ENCODE results near the gene FOXO6. TPM values are rescaled to one million over a fixed set of nuclear protein-coding genes. Genes with fewer than 3 reads are reported as not detected.

Gene FOXO6
- total and polyA plus RNA-seq, 2 experiments from 2014 or later, result 0.68 to 4.2 TPM

DNA sequence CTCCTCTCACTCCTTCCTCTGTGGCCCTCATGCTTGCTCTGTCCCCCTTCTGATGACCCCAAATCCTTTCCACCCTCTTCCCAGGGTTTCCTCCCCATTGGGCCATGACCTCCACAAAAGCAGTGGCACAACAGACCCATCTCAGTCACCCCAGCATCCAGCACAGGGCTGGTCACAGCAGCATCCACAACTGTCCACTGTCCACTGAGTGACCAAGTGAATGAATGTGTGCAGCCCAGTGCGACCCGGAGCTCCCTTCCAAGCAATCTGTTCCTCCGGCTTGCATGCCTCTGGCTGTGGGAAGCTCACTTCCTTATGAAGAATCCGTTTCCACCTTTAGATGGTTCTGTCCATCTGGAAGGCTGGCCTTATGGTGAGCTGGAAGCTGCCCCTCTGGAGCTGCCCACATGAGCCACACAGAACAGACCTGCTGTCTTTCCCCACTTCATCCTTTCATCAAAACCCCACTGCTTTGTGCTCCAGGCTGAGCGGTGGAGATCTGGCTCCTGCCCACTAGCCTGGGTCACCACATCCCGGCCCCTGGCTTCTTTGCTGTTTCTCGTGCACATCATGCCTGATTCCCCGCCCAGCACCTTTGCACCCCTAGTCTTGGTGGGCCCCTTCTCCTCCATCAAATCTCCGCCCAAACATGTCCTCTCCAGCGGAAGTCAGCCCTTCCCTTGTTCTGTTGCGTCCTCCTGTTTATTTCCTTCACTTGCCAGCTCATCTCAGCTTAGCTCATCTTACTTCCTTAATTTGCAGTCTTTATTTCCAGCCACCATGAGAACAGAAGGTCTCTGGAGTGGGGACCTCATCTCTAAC lies 66.9 kb downstream of the FOXO6 start (continued):
- TF ChIP-seq, protein P1, sequence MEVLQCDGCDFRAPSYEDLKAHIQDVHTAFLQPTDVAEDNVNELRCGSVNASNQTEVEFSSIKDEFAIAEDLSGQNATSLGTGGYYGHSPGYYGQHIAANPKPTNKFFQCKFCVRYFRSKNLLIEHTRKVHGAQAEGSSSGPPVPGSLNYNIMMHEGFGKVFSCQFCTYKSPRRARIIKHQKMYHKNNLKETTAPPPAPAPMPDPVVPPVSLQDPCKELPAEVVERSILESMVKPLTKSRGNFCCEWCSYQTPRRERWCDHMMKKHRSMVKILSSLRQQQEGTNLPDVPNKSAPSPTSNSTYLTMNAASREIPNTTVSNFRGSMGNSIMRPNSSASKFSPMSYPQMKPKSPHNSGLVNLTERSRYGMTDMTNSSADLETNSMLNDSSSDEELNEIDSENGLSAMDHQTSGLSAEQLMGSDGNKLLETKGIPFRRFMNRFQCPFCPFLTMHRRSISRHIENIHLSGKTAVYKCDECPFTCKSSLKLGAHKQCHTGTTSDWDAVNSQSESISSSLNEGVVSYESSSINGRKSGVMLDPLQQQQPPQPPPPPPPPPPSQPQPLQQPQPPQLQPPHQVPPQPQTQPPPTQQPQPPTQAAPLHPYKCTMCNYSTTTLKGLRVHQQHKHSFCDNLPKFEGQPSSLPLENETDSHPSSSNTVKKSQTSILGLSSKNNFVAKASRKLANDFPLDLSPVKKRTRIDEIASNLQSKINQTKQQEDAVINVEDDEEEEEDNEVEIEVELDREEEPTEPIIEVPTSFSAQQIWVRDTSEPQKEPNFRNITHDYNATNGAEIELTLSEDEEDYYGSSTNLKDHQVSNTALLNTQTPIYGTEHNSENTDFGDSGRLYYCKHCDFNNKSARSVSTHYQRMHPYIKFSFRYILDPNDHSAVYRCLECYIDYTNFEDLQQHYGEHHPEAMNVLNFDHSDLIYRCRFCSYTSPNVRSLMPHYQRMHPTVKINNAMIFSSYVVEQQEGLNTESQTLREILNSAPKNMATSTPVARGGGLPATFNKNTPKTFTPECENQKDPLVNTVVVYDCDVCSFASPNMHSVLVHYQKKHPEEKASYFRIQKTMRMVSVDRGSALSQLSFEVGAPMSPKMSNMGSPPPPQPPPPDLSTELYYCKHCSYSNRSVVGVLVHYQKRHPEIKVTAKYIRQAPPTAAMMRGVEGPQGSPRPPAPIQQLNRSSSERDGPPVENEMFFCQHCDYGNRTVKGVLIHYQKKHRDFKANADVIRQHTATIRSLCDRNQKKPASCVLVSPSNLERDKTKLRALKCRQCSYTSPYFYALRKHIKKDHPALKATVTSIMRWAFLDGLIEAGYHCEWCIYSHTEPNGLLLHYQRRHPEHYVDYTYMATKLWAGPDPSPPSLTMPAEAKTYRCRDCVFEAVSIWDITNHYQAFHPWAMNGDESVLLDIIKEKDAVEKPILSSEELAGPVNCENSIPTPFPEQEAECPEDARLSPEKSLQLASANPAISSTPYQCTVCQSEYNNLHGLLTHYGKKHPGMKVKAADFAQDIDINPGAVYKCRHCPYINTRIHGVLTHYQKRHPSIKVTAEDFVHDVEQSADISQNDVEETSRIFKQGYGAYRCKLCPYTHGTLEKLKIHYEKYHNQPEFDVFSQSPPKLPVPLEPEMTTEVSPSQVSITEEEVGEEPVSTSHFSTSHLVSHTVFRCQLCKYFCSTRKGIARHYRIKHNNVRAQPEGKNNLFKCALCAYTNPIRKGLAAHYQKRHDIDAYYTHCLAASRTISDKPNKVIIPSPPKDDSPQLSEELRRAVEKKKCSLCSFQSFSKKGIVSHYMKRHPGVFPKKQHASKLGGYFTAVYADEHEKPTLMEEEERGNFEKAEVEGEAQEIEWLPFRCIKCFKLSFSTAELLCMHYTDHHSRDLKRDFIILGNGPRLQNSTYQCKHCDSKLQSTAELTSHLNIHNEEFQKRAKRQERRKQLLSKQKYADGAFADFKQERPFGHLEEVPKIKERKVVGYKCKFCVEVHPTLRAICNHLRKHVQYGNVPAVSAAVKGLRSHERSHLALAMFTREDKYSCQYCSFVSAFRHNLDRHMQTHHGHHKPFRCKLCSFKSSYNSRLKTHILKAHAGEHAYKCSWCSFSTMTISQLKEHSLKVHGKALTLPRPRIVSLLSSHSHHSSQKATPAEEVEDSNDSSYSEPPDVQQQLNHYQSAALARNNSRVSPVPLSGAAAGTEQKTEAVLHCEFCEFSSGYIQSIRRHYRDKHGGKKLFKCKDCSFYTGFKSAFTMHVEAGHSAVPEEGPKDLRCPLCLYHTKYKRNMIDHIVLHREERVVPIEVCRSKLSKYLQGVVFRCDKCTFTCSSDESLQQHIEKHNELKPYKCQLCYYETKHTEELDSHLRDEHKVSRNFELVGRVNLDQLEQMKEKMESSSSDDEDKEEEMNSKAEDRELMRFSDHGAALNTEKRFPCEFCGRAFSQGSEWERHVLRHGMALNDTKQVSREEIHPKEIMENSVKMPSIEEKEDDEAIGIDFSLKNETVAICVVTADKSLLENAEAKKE (CRISPR knock-in tag; IDR thresholded peaks at IDR 0.05), result no peak
- TF ChIP-seq ZNF331 (CRISPR knock-in tag; IDR thresholded peaks at IDR 0.05; ENCODE audit: low read depth), result no peak

DNA sequence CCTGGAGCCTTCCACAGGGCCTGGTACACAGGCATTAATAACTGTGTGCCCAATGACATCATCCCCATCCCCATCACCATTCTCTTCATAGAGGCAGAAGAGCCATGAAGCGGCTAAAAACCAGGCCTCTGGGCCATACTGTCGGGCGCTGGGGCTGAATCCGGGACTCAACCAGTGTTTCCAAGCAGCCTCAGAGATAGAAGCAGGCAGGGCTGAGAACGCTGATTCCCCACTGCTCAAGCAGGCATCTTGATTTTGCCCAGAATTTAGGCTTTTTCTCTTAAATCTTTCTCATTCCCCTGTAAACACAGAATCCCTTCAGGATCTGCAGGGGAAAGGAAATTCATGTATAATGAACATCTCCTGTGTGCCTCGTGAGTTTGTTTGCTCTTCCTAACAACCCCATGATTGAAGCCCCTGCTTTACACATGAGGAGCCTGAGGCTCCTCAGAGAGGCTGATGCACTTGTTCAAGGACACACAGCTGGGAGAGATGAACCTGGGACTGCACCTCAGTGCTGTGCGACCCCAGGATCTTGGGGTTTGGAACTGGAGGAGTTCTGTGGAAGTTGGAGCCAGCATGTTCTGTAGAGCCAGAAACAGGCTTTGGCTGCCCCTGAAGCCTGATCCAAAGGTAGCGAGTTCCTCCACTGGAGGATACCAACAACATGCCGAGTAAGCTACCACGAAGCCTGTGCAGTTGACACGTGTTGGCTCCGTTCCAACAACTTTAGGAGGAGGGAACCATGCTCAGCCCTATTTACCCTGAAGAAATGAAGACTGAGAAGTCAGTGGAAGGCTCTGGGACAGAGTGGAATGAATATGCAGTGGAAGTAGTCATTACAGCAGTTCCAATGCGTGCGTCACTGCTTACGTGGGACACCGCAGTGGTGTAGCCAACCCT lies 67.8 kb downstream of the FOXO6 start:
- Mint-ChIP-seq H3K36me3 (ENCODE audit: low read depth) (no peaks in the 10 kb centered on the region; the same call in 2 of the 3 replicates), H3K4me3 (no peak overlapping the region), H3K9me3 (no peaks in the 10 kb centered on the region), H3K27ac (no peak overlapping the region), H3K4me1 (peaks cover 4% of the 10 kb centered on the region; the same call in 1 of the 3 replicates), H3K27me3 (ENCODE audit: insufficient read depth, low read depth, poor library complexity) (peaks cover 6% of the 10 kb centered on the region)
- H4K20me1 ChIP-seq (replicated peaks; ENCODE audit: insufficient read depth), result no peaks in the 10 kb centered on the region
- ATAC-seq (no peak), DNase-seq (ENCODE audit: low spot score) (no peak)
- no peak overlapping the region for H3K4me3 ChIP-seq
- H3K4me1 ChIP-seq (ENCODE audit: insufficient read depth), result no peaks in the 10 kb centered on the region
- no peak overlapping the region for H3K27ac ChIP-seq (ENCODE audit: low read depth)
- H3K9me2 ChIP-seq (ENCODE audit: insufficient read depth), result no peaks in the 10 kb centered on the region
- no peak overlapping the region for H2AFZ ChIP-seq
- no peaks in the 10 kb centered on the region for H3K36me3 ChIP-seq (ENCODE audit: insufficient read depth)
- no peaks in the 10 kb centered on the region for H3K79me2 ChIP-seq (replicated peaks; ENCODE audit: insufficient read depth)
- peaks cover 8% of the 10 kb centered on the region; the same call in 1 of the 2 replicates for H3F3A ChIP-seq (replicated peaks; ENCODE audit: low read depth)
- no peaks in the 10 kb centered on the region for H3K27me3 ChIP-seq (ENCODE audit: insufficient read depth)
- no peak overlapping the region for H3K4me2 ChIP-seq
- TF ChIP-seq JUNB (IDR thresholded peaks at IDR 0.05; ENCODE audit: unreplicated experiment), result no peak
- TF ChIP-seq, protein P2, sequence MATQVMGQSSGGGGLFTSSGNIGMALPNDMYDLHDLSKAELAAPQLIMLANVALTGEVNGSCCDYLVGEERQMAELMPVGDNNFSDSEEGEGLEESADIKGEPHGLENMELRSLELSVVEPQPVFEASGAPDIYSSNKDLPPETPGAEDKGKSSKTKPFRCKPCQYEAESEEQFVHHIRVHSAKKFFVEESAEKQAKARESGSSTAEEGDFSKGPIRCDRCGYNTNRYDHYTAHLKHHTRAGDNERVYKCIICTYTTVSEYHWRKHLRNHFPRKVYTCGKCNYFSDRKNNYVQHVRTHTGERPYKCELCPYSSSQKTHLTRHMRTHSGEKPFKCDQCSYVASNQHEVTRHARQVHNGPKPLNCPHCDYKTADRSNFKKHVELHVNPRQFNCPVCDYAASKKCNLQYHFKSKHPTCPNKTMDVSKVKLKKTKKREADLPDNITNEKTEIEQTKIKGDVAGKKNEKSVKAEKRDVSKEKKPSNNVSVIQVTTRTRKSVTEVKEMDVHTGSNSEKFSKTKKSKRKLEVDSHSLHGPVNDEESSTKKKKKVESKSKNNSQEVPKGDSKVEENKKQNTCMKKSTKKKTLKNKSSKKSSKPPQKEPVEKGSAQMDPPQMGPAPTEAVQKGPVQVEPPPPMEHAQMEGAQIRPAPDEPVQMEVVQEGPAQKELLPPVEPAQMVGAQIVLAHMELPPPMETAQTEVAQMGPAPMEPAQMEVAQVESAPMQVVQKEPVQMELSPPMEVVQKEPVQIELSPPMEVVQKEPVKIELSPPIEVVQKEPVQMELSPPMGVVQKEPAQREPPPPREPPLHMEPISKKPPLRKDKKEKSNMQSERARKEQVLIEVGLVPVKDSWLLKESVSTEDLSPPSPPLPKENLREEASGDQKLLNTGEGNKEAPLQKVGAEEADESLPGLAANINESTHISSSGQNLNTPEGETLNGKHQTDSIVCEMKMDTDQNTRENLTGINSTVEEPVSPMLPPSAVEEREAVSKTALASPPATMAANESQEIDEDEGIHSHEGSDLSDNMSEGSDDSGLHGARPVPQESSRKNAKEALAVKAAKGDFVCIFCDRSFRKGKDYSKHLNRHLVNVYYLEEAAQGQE (IDR thresholded peaks at IDR 0.05; ENCODE audit: unreplicated experiment), result no peak
- no peak for TF ChIP-seq STAT1 (IDR thresholded peaks at IDR 0.05; ENCODE audit: unreplicated experiment)
- TF ChIP-seq ZNF114 (CRISPR knock-in tag; IDR thresholded peaks at IDR 0.05), result no peak
- no peak for TF ChIP-seq NANOG (IDR thresholded peaks at IDR 0.05; ENCODE audit: borderline replicate concordance)
- TF ChIP-seq CREB1 (CRISPR knock-in tag; IDR thresholded peaks at IDR 0.05; ENCODE audit: low read depth), result no peak
- TF ChIP-seq, protein P3, sequence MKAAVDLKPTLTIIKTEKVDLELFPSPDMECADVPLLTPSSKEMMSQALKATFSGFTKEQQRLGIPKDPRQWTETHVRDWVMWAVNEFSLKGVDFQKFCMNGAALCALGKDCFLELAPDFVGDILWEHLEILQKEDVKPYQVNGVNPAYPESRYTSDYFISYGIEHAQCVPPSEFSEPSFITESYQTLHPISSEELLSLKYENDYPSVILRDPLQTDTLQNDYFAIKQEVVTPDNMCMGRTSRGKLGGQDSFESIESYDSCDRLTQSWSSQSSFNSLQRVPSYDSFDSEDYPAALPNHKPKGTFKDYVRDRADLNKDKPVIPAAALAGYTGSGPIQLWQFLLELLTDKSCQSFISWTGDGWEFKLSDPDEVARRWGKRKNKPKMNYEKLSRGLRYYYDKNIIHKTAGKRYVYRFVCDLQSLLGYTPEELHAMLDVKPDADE (IDR thresholded peaks at IDR 0.05), result no peak
- TF ChIP-seq EZH2 (IDR thresholded peaks at IDR 0.05; ENCODE audit: low read depth, unreplicated experiment), result no peak
